ENCODE measurements around the gene PAFAH2.

The PAFAH2 gene

DNA sequence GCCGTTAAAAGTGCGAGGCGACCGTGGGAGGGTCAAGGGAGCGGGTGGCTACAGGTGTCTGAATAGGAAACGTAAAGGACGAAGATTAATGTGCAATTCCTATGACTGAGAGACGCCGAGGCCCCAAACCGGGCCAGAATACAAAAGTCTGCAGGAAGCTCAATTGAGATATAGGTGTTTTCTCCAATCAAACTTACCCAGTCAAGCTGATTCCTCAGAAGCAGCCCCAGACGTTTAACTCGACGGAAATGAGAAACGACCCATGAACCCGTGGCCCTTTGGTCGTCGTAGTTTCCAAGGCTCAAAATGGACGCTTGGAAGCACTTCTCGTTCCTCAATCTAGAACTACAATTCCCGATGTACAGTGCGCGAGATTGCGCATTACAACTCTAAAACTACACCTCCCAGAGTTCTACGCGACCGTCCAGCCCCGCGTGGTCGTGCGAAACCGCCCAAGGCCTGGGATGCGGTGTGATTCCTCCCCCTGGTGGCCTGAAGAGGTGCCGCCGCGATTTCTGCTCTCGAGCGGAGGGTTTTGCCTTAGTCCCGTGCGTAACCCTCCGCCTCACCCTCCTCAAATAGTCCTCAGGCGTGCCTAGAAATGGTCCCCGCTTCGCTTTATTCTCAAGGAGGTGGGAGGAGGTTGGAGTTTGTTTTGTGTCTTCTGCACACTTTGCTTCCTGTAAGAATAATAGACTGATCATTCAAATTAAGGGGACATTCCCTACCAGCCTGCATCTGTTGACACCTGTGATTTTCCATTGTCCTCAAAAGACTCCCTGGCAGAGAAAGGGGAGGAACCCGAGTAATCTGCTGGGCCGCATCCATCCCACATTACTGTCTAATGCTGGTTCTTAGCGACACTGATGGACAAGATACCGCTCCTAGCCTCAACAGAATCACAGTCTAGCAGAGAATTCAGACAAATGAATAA lies at the start of gene PAFAH2:
PAFAH2 (minus strand) TSS at position 236 of the 934 bp plus-strand sequence. CDS start 7,247 bp downstream, outside the sequence.
- in situ Hi-C loops (cut with HindIII; ENCODE audit: low sequenced_read_pairs): no loop called here

- in situ Hi-C loops (cut with HindIII; ENCODE audit: low sequenced_read_pairs): no loop called here
Observed at GRCh38 chr1:26047278-26047874, 49.5 kb upstream of the PAFAH2 start.

DNA sequence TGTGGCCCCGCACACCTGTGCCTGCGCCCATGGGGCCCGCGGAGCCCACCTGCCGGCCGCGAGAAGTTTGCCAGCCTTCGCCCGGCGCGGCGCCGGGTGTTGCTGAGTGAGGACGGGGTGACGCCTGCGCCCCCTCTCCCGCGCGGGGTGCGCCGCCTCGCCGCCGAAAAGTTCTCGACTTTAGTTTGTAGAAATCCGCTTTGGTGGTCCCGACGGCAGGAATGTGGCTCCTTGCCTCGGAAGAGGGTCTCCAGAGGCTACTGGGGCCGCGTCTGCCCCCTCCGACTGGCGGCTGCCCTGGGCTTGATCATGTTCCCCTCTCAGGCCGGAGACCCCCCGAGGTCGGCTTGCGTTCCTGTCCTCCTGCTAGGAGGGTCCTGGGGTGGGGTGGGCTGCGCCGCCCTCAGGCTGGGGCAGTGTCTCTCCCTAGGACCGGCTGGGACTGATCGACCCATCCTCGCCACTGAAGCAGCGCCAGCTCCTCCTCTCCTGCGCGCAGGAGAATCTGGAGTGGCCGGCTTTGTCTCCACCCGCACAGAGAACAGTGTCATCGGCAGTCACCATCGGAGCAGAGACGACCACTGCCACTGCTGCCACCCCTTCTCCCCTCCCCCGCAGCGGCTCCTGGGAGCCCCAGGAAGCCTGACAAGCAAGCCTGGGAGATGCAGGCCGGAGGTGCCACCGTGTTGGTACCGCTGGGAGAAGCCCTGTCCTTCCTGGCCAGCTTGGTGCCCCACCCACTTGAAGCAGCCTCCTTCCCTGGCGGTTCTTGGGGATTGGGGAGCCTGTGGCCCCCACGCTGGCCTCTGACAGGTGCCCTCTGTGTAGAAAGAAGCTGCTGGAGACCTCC lies 48.6 kb upstream of the PAFAH2 start:
- in situ Hi-C loops (cut with HindIII; ENCODE audit: low sequenced_read_pairs): no loop called here

GRCh38 chr1:26045722-26046245 lies 47.9 kb upstream of the PAFAH2 start, which contains the start of gene SLC30A2:
Gene SLC30A2, minus strand, starts transcription at chr1:26046118. Its CDS starts 222 bp downstream, at chr1:26045896.
- in situ Hi-C loops (cut with HindIII; ENCODE audit: low sequenced_read_pairs): no loop called here

DNA sequence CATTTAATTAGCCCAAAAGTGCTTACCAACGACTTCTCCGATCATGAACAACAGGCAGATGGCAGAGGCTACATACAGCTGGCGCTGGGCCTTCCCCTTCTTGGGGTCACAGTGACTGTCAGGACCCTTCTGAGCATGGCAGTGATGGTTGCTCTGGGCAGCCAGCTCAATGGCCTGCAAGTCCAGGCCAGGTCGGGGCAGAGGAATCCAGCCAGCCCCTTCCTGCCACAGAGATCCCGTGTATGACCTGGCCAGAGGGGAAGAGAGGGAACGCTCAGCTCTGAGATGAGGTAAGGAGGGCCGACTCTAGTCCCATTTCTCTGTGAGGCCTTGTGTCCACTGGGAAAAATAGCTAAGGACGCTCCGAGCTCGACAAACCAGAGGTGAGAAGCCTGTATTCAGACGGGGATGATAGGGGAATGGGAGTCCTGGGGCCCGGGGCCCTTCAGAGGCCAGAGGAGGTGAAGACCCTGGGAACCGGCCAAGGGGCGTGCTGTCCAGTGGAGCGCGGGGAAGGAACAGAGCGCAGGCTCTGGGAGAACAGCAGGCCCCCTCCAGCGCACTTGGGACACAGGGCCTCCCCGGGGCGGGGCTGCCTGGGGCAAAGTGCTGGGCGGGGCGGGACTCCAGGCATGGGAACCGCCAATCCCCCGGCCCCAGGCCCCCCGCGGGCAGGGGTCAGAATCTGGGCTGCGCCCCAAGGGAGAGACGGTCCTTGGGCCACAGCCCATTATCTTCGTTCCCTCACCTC lies 47.3 kb upstream of the PAFAH2 start:
- in situ Hi-C loops (cut with HindIII; ENCODE audit: low sequenced_read_pairs): no loop called here

- in situ Hi-C loops (cut with HindIII; ENCODE audit: low sequenced_read_pairs): no loop called here
Observed at GRCh38 chr1:26044414-26044813, 46.6 kb upstream of the PAFAH2 start.

DNA sequence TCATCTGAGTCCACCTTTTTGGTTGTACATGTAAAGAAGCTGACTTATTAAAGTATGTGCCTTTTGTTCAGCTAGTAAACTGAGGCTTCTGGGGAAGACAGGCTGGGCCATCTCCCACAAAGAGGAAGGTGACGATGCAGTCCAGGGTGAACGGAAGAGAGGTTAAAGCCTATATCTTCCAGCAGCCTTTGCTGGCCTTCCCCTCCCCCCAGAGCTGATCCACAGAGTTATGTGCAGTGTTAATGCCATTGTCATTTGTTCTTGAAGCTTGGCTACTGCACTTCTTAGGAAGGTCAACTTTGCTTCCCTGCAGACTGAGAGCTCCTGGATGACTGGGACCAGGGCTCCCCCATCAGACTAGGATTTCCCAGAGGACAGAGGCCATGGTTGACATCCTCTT lies 45.9 kb upstream of the PAFAH2 start:
- in situ Hi-C loops (cut with HindIII; ENCODE audit: low sequenced_read_pairs): no loop called here

DNA sequence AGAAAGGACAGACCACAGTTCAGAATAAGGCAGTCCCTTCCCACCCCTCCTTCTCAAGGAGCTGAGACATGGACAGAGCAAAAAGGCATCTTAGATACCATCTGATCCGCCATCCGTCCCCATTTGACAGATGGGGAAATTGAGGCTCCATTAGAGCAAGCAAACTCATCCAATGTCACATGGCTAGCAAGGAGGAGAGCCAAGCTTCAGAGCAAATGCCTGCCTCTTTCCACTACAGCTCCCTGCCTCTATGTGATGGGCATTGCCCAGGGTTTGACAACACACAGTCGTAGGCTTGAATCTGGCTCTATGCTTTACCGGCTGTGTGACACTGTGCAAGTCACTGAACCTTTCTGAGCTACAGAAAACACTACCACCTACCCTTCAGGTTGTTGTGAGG lies 44.1 kb upstream of the PAFAH2 start:
- in situ Hi-C loops (cut with HindIII; ENCODE audit: low sequenced_read_pairs): no loop called here

DNA sequence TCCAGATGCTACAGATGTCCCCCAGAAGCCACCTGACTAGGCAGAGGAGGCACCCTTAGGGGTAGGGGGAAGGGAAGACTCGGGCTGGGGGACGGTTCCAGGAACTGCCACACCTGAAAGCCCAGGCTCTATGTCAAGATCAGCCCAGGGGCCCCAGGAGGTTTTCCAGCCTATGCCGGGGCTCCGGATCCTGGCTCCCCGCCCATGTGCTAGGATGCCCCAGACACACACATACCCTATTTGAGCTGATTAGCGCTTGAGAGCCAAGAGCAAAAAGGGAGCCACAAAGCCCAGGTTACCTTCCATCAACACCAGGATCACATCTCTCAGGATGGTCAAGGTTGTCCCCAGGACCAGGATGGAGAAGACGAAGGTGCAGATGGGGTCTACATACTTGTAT lies 43.5 kb upstream of the PAFAH2 start:
- in situ Hi-C loops (cut with HindIII; ENCODE audit: low sequenced_read_pairs): no loop called here

DNA sequence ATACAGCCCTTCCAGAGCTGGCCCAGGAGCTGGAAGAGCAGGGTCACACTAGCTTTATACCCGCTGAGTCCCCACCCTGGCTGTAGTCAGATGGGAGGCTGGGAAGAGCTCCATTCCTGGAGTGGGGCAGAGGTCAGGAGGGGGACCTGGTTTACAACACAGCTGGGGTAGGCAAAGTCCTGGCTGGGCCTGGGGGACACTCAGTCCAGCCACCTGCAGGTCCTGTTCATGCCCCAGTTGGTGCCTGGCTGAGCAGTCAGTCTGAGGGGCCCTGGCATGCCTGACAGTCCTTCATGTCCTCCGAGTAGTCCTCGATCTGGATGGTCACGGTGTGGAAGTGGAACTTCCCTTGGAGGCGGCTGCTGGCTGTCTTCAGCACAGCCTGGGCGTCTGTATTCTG lies 41.0 kb upstream of the PAFAH2 start:
- in situ Hi-C loops (cut with HindIII; ENCODE audit: low sequenced_read_pairs): no loop called here

DNA sequence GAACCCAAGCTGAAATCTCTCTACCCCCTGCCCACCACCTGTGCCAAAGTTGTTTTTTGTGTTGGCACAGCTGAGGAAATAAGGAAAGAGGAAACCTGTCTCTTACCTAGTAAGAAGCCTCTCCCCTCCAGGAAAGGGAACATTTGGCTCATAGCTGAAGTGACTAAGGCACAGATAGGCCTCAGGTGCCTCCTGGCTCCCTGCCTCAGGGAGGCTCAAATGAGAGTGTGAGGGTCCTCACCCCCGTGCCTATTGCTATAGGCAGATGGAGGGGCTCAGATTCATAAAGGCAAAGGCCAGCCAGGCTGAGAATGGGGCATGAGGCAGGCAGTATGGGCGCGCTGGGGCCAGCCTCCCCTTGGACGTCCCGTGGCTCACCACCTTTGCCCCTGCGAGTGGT lies 40.6 kb upstream of the PAFAH2 start:
- in situ Hi-C loops (cut with HindIII; ENCODE audit: low sequenced_read_pairs): no loop called here

- in situ Hi-C loops (cut with HindIII; ENCODE audit: low sequenced_read_pairs): no loop called here
Observed at GRCh38 chr1:26037904-26038303, 40.0 kb upstream of the PAFAH2 start.

DNA sequence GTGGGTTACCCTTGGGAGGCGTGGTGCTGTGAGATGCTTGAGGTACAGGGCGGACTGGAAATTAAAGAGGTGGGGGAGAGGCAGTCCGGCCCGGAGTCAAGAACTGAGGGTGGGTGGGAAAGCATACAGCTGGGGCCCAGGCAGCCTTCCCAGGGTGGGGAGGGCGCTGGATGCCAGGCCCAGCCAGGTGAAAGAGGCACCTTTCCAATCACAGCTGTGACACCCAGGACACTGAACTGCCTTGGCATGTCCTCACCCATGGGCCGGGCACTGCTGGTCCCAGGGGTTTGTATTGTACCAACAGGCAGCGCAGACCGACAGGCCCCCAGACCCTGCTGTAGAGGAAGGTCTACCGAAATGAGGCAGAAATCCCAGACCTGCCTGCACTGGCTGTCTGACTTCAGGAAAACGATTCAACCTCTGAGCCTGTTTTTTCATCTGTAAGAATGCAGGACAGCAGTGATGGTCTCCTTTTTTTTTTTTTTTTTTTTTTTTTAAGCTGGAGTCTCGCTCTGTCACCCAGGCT lies 39.0 kb upstream of the PAFAH2 start:
- in situ Hi-C loops (cut with HindIII; ENCODE audit: low sequenced_read_pairs): no loop called here

- in situ Hi-C loops (cut with HindIII; ENCODE audit: low sequenced_read_pairs): no loop called here
Observed at GRCh38 chr1:26035959-26036755, 38.3 kb upstream of the PAFAH2 start.

DNA sequence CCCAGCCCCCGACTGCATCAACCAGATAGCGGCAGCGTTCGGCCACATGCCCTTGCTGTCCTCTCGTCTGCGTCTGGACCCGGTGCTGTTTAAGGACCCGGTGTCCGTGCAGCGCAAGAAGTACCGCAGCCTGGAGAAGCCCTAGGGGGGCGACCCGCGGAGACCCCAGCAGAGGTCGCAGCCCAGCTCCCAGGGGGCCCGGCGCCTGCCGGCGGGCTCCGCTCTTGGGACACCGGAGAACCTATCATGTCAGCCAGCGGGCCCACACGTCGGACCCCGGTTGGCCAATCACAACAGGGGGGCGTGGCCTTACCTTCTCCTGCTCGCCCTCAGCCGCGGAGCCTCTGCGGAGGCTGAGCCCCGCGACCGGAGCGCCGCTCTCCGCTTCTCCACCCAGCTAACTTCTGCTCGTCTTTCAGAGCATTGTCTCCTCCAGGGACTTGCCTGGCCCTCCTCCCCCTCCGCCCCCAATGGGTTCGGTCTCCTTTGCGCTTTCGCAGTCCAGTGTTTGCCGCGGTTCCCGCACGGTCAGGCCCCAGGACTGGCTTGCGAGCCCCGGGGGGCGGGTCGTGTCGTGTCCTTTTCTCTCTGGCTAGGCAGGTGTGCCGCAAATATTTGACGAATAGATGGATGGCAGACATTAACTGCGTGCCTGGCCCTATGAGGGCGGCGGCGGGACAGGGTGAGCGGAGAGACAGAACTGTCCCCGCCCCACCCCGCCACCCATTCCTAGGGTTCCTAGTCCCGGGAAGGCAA lies 37.5 kb upstream of the PAFAH2 start:
- in situ Hi-C loops (cut with HindIII; ENCODE audit: low sequenced_read_pairs): no loop called here

DNA sequence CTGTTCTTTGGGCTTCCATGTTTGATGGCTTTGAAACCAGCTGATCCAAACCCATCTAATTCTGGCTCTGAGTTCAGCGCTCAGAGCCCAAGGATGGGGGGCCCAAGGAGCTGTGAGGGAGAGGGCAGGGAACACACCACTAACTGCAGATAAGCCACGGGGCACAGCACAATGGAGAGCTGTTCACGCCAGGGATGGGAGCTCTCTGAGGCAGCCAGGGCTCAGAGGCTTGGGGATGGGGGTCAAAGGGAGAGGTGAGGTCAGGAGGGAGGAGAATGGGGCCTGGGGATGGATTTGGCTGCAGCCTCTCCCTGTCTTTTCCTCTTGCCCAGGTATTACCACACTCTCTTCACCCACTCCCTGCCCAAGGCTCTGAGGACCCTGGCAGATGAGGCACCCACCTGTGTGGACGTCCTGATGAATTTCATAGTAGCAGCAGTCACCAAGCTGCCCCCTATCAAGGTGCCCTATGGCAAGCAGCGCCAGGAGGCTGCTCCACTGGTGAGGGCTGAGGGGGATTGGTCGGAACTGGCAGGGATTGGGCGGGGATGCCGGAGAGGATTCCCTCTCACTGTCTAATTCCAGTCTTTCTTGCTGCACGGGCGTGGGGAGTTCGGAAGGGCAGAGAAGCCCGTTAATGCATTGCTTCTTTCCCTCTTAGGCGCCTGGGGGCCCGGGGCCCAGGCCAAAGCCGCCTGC lies 36.8 kb upstream of the PAFAH2 start:
- in situ Hi-C loops (cut with HindIII; ENCODE audit: low sequenced_read_pairs): no loop called here

DNA sequence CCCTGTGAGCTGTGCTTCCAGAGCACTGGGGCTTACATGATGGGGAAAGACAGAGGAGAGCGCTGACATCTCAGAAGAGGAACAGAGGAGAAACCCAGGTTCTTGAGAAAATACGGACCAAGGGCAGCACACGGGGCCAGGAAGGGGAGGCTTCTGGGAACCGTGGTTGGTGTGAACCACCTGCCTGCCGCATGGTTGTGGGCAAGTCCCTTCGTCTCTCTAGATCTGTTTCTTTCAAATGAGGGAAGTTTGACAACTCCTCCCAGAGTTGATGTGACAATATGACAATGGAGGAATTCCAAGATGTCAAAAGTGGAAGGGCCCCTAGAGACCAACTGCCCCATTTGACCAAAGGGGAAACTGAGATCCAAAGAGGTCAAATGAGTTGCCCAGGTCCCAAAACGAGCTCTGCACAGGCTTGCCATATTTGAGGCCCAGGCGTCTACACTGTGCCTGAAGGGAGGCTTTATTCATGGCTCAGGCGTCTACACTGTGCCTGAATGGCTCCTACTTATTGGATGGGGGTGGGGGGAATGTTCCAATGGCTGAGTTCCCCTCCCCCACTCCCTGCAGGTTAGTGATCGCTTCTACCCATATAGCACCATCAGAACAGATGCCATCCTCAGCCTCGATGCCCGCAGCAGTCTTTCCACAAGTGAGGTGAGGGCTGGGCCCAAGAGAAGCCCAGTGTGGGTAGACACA lies 34.9 kb upstream of the PAFAH2 start:
- in situ Hi-C loops (cut with HindIII; ENCODE audit: low sequenced_read_pairs): no loop called here

Data from endothelial cell of hepatic sinusoid (primary cell).